T-helper 2 cell treated with Interferon-gamma antibody and Interleukin-4, amounts not matched to agents 5 μg/mL and 100 μg/mL, for 36 hours (primary cell): ENCODE measurements around the gene PAPSS1.
"Not testable (repeated sequence)": the region's sequence is repeated elsewhere in the genome, so short reads cannot be mapped to it uniquely, and the experiment has no call there.

ENCODE experiments used
- DNase-seq: peaks from one replicate; pipeline ENCODE4 v3.0.0; 2021; ENCODE audit warnings: low spot score
- H3K27ac Mint-ChIP-seq: one replicate; pipeline ENCODE4 v1.8.0; 2021; ENCODE audit warnings: mild to moderate bottlenecking, mixed read lengths
- H3K27me3 Mint-ChIP-seq: one replicate; pipeline ENCODE4 v1.8.0; 2021; ENCODE audit warnings: low read depth, mixed read lengths
- H3K36me3 Mint-ChIP-seq: one replicate; pipeline ENCODE4 v1.8.0; 2021; ENCODE audit warnings: low read depth, mixed read lengths
- H3K4me1 Mint-ChIP-seq: one replicate; pipeline ENCODE4 v1.8.0; 2021; ENCODE audit warnings: low read depth, mixed read lengths
- H3K4me3 Mint-ChIP-seq: one replicate; pipeline ENCODE4 v1.8.0; 2022; ENCODE audit warnings: mild to moderate bottlenecking, moderate library complexity, mixed read lengths
- H3K9me3 Mint-ChIP-seq: one replicate; pipeline ENCODE4 v1.8.0; 2021; ENCODE audit warnings: mixed read lengths

Gene PAPSS1

GRCh38 chr4:107689912-107690587 lies 30.0 kb downstream of the PAPSS1 start:
- no peak for DNase-seq
- Mint-ChIP-seq H3K36me3 (peaks cover 26% of the 10 kb centered on the region), H3K27me3 (no peaks in the 10 kb centered on the region), H3K27ac (no peak overlapping the region), H3K9me3 (no peaks in the 10 kb centered on the region), H3K4me3 (no peak overlapping the region), H3K4me1 (peaks cover 17% of the 10 kb centered on the region)

- no peak overlapping the region for H3K4me3 Mint-ChIP-seq
- H3K27me3 Mint-ChIP-seq, result no peaks in the 10 kb centered on the region
- DNase-seq, result no peak
- H3K4me1 Mint-ChIP-seq, result peaks cover 14% of the 10 kb centered on the region
- no peak overlapping the region for H3K27ac Mint-ChIP-seq
- H3K9me3 Mint-ChIP-seq, result no peaks in the 10 kb centered on the region
- peaks cover 18% of the 10 kb centered on the region for H3K36me3 Mint-ChIP-seq
Measured at GRCh38 chr4:107688421-107688820, 31.6 kb downstream of the PAPSS1 start.

GRCh38 chr4:107685740-107686139 lies 34.3 kb downstream of the PAPSS1 start:
- no peak for DNase-seq
- no peaks in the 10 kb centered on the region for H3K4me1 Mint-ChIP-seq
- H3K36me3 Mint-ChIP-seq, result peaks cover 7% of the 10 kb centered on the region
- no peaks in the 10 kb centered on the region for H3K9me3 Mint-ChIP-seq
- no peak overlapping the region for H3K27ac Mint-ChIP-seq
- H3K4me3 Mint-ChIP-seq, result no peak overlapping the region
- no peaks in the 10 kb centered on the region for H3K27me3 Mint-ChIP-seq

- Mint-ChIP-seq H3K9me3 (no peaks in the 10 kb centered on the region), H3K36me3 (peaks cover 19% of the 10 kb centered on the region), H3K4me1 (no peaks in the 10 kb centered on the region), H3K27me3 (no peaks in the 10 kb centered on the region), H3K4me3 (no peak overlapping the region), H3K27ac (no peak overlapping the region)
- DNase-seq, result no peak
Measured at GRCh38 chr4:107683873-107684272, 36.2 kb downstream of the PAPSS1 start.

- no peak for DNase-seq
- Mint-ChIP-seq H3K27me3 (no peaks in the 10 kb centered on the region), H3K27ac (no peak overlapping the region), H3K36me3 (peaks cover 32% of the 10 kb centered on the region), H3K4me1 (no peaks in the 10 kb centered on the region), H3K9me3 (peaks cover 5% of the 10 kb centered on the region), H3K4me3 (no peak overlapping the region)
Measured at GRCh38 chr4:107682306-107682705, 37.7 kb downstream of the PAPSS1 start.

- no peak overlapping the region for H3K4me3 Mint-ChIP-seq
- H3K27me3 Mint-ChIP-seq, result no peaks in the 10 kb centered on the region
- no peaks in the 10 kb centered on the region for H3K4me1 Mint-ChIP-seq
- H3K36me3 Mint-ChIP-seq, result peaks cover 10% of the 10 kb centered on the region
- DNase-seq, result no peak
- H3K9me3 Mint-ChIP-seq, result no peaks in the 10 kb centered on the region
- H3K27ac Mint-ChIP-seq, result no peak overlapping the region
Measured at GRCh38 chr4:107669068-107669467, 51.0 kb downstream of the PAPSS1 start.

- H3K4me3 Mint-ChIP-seq, result no peak overlapping the region
- peaks cover 1% of the 10 kb centered on the region for H3K36me3 Mint-ChIP-seq
- no peak overlapping the region for H3K27ac Mint-ChIP-seq
- no peaks in the 10 kb centered on the region for H3K27me3 Mint-ChIP-seq
- DNase-seq, result no peak
- H3K9me3 Mint-ChIP-seq, result no peaks in the 10 kb centered on the region
- no peaks in the 10 kb centered on the region for H3K4me1 Mint-ChIP-seq
Measured at GRCh38 chr4:107666134-107666533, 53.9 kb downstream of the PAPSS1 start.

GRCh38 chr4:107665001-107665400 lies 55.0 kb downstream of the PAPSS1 start:
- H3K27ac Mint-ChIP-seq, result no peak overlapping the region

GRCh38 chr4:107658400-107659336 lies 61.4 kb downstream of the PAPSS1 start:
- Mint-ChIP-seq H3K4me1 (no peaks in the 10 kb centered on the region), H3K9me3 (no peaks in the 10 kb centered on the region), H3K27ac (no peak overlapping the region), H3K4me3 (no peak overlapping the region), H3K27me3 (no peaks in the 10 kb centered on the region), H3K36me3 (peaks cover 6% of the 10 kb centered on the region)
- no peak for DNase-seq

More at GRCh38 chr4:107665001-107665400, 55.0 kb downstream of the PAPSS1 start:
- no peak overlapping the region for H3K4me3 Mint-ChIP-seq
- H3K36me3 Mint-ChIP-seq, result no peaks in the 10 kb centered on the region
- H3K27me3 Mint-ChIP-seq, result no peaks in the 10 kb centered on the region
- no peaks in the 10 kb centered on the region for H3K4me1 Mint-ChIP-seq
- no peaks in the 10 kb centered on the region for H3K9me3 Mint-ChIP-seq
- no peak for DNase-seq

GRCh38 chr4:107655289-107655688 lies 64.7 kb downstream of the PAPSS1 start:
- H3K4me3 Mint-ChIP-seq, result no peak overlapping the region
- H3K9me3 Mint-ChIP-seq, result peaks cover 5% of the 10 kb centered on the region
- no peak overlapping the region for H3K27ac Mint-ChIP-seq
- H3K27me3 Mint-ChIP-seq, result no peaks in the 10 kb centered on the region
- no peaks in the 10 kb centered on the region for H3K4me1 Mint-ChIP-seq
- peaks cover 26% of the 10 kb centered on the region for H3K36me3 Mint-ChIP-seq
- no peak for DNase-seq

GRCh38 chr4:107654694-107655093 lies 65.3 kb downstream of the PAPSS1 start:
- H3K27me3 Mint-ChIP-seq, result no peaks in the 10 kb centered on the region
- H3K9me3 Mint-ChIP-seq, result peaks cover 5% of the 10 kb centered on the region
- H3K36me3 Mint-ChIP-seq, result peaks cover 26% of the 10 kb centered on the region
- no peak for DNase-seq
- no peak overlapping the region for H3K27ac Mint-ChIP-seq
- H3K4me1 Mint-ChIP-seq, result no peaks in the 10 kb centered on the region
- H3K4me3 Mint-ChIP-seq, result no peak overlapping the region

GRCh38 chr4:107651408-107651807 lies 68.6 kb downstream of the PAPSS1 start:
- not testable (repeated sequence) for H3K4me1 Mint-ChIP-seq, H3K4me3 Mint-ChIP-seq, H3K27me3 Mint-ChIP-seq, H3K27ac Mint-ChIP-seq, DNase-seq, H3K9me3 Mint-ChIP-seq
- peaks cover 26% of the 10 kb centered on the region for H3K36me3 Mint-ChIP-seq

GRCh38 chr4:107650251-107650650 lies 69.8 kb downstream of the PAPSS1 start:
- Mint-ChIP-seq H3K9me3 (peaks cover 5% of the 10 kb centered on the region), H3K27me3 (no peaks in the 10 kb centered on the region), H3K4me3 (no peak overlapping the region), H3K36me3 (peaks cover 25% of the 10 kb centered on the region), H3K4me1 (peaks cover 2% of the 10 kb centered on the region), H3K27ac (no peak overlapping the region)
- DNase-seq, result no peak

GRCh38 chr4:107648178-107648991 lies 71.6 kb downstream of the PAPSS1 start:
- H3K9me3 Mint-ChIP-seq, result peaks cover 5% of the 10 kb centered on the region
- no peak for DNase-seq
- H3K27ac Mint-ChIP-seq, result no peak overlapping the region
- H3K36me3 Mint-ChIP-seq, result peaks cover 28% of the 10 kb centered on the region
- no peaks in the 10 kb centered on the region for H3K27me3 Mint-ChIP-seq
- no peak overlapping the region for H3K4me3 Mint-ChIP-seq
- H3K4me1 Mint-ChIP-seq, result peaks cover 2% of the 10 kb centered on the region
